ENCODE results near the gene LILRB2. TPM values are rescaled to one million over a fixed set of nuclear protein-coding genes. Genes with fewer than 3 reads are reported as not detected.

The LILRB2 gene
- total RNA-seq, 1 experiment from 2014 or later = not detected

- Mint-ChIP-seq H3K9me3 (ENCODE audit: unreplicated experiment) (no peaks in the 10 kb centered on the region), H3K27ac (ENCODE audit: low read depth, unreplicated experiment) (no peak overlapping the region), H3K36me3 (ENCODE audit: insufficient read depth, unreplicated experiment) (no peaks in the 10 kb centered on the region), H3K4me3 (ENCODE audit: unreplicated experiment) (no peak overlapping the region), H3K4me1 (ENCODE audit: insufficient read depth, unreplicated experiment) (no peaks in the 10 kb centered on the region), H3K27me3 (ENCODE audit: insufficient read depth, unreplicated experiment) (peaks cover 69% of the 10 kb centered on the region)
- intact Hi-C loops (cut with micrococcal nuclease) = no loop called here
- ChIA-PET CTCF (interaction anchor here (0.8 kb wide), 1 partner anchor 9 kb away, joined by 3 read pairs; no protein-coding TSS in a partner anchor), POLR2A (no interaction called here)
- no TSS peak for BruUV-seq (replicated peaks)
- no peak for DNase-seq (ENCODE audit: unreplicated experiment)
- no peak for TF ChIP-seq CTCF (IDR thresholded peaks at IDR 0.05; ENCODE audit: unreplicated experiment)
Observed at GRCh38 chr19:54315956-54316355, 35.0 kb upstream of the LILRB2 start.

- Mint-ChIP-seq H3K9me3 (ENCODE audit: unreplicated experiment) (no peaks in the 10 kb centered on the region), H3K4me1 (ENCODE audit: insufficient read depth, unreplicated experiment) (no peaks in the 10 kb centered on the region), H3K27me3 (ENCODE audit: insufficient read depth, unreplicated experiment) (peaks cover 64% of the 10 kb centered on the region), H3K4me3 (ENCODE audit: unreplicated experiment) (no peak within 1 kb of the TSS), H3K27ac (ENCODE audit: low read depth, unreplicated experiment) (no peak within 1 kb of the TSS), H3K36me3 (ENCODE audit: insufficient read depth, unreplicated experiment) (no peaks in the 10 kb centered on the region)
- no peak for TF ChIP-seq CTCF (IDR thresholded peaks at IDR 0.05; ENCODE audit: unreplicated experiment)
- ChIA-PET POLR2A (no interaction called here), CTCF (interaction anchor here (1.2 to 1.6 kb wide), 2 partner anchors 16 to 78 kb away, joined by 3 to 5 read pairs; no protein-coding TSS in a partner anchor)
- no peak for DNase-seq (ENCODE audit: unreplicated experiment)
- no TSS peak for BruUV-seq (replicated peaks)
- intact Hi-C loops (cut with micrococcal nuclease) = no loop called here
Observed at GRCh38 chr19:54312436-54313377, 31.8 kb upstream of the LILRB2 start, which contains the start of gene LILRA5. TSS of gene LILRA5 (minus strand) at chr19:54313166. CDS start at chr19:54313019, 147 bp downstream.

GRCh38 chr19:54312011-54312410, 31.1 kb upstream of the LILRB2 start:
- no peak for DNase-seq (ENCODE audit: unreplicated experiment)
- CTCF ChIA-PET = interaction anchor here (1.2 to 1.6 kb wide), 2 partner anchors 15 to 79 kb away, joined by 3 to 5 read pairs; no protein-coding TSS in a partner anchor
- BruUV-seq (replicated peaks) = no TSS peak
- POLR2A ChIA-PET = no interaction called here
- Mint-ChIP-seq H3K4me1 (ENCODE audit: insufficient read depth, unreplicated experiment) (no peaks in the 10 kb centered on the region), H3K27me3 (ENCODE audit: insufficient read depth, unreplicated experiment) (peaks cover 57% of the 10 kb centered on the region), H3K27ac (ENCODE audit: low read depth, unreplicated experiment) (no peak overlapping the region), H3K4me3 (ENCODE audit: unreplicated experiment) (no peak overlapping the region), H3K36me3 (ENCODE audit: insufficient read depth, unreplicated experiment) (no peaks in the 10 kb centered on the region), H3K9me3 (ENCODE audit: unreplicated experiment) (no peaks in the 10 kb centered on the region)
- no peak for TF ChIP-seq CTCF (IDR thresholded peaks at IDR 0.05; ENCODE audit: unreplicated experiment)
- intact Hi-C loops (cut with micrococcal nuclease) = no loop called here

GRCh38 chr19:54311486-54311885, 30.6 kb upstream of the LILRB2 start:
- no peak overlapping the region for H3K4me3 Mint-ChIP-seq (ENCODE audit: unreplicated experiment)
- DNase-seq (ENCODE audit: unreplicated experiment) = no peak
- peaks cover 53% of the 10 kb centered on the region for H3K27me3 Mint-ChIP-seq (ENCODE audit: insufficient read depth, unreplicated experiment)
- CTCF ChIA-PET = interaction anchor here (1.2 kb wide), 1 partner anchor 15 kb away, joined by 5 read pairs; no protein-coding TSS in a partner anchor
- no peaks in the 10 kb centered on the region for H3K36me3 Mint-ChIP-seq (ENCODE audit: insufficient read depth, unreplicated experiment)
- intact Hi-C loops (cut with micrococcal nuclease) = no loop called here
- H3K4me1 Mint-ChIP-seq (ENCODE audit: insufficient read depth, unreplicated experiment) = no peaks in the 10 kb centered on the region
- no peaks in the 10 kb centered on the region for H3K9me3 Mint-ChIP-seq (ENCODE audit: unreplicated experiment)
- BruUV-seq (replicated peaks) = no TSS peak
- no peak for TF ChIP-seq CTCF (IDR thresholded peaks at IDR 0.05; ENCODE audit: unreplicated experiment)
- POLR2A ChIA-PET = no interaction called here
- no peak overlapping the region for H3K27ac Mint-ChIP-seq (ENCODE audit: low read depth, unreplicated experiment)

All from MCF 10A (cell line).